Fibroblast of pulmonary artery (primary cell): ENCODE measurements around the gene BCL2L1.
A peak's percentile ranks its signal among the peaks of the same experiment; 100 is the strongest.
"Not testable (repeated sequence)": the region's sequence is repeated elsewhere in the genome, so short reads cannot be mapped to it uniquely, and the experiment has no call there.

ENCODE experiments used
- DNase-seq: peaks from one replicate; pipeline ENCODE4 v3.0.0-alpha.2; 2010; ENCODE audit warnings: low read depth
- H3K4me3 ChIP-seq: replicated peaks from 2 replicates; pipeline ENCODE4 v1.5.1; 2011; ENCODE audit warnings: low read depth, mild to moderate bottlenecking, control low read depth, low read length, moderate library complexity
- CTCF ChIP-seq: IDR thresholded peaks from 2 replicates; pipeline ENCODE4 v1.5.1; 2011; ENCODE audit warnings: mild to moderate bottlenecking, control low read depth, low read length, inconsistent platforms; ENCODE audit errors: missing control alignments

BCL2L1 gene

GRCh38 chr20:31653561-31653960 lies 69.1 kb downstream of the BCL2L1 start:
- no peak for DNase-seq
- no peak overlapping the region for H3K4me3 ChIP-seq
- TF ChIP-seq CTCF = no peak

- no peak overlapping the region for H3K4me3 ChIP-seq
- TF ChIP-seq CTCF = no peak
- DNase-seq = peak; percentile 64
These were observed 69.7 kb downstream of the BCL2L1 start for GRCh38 chr20:31652917-31653396.

DNA sequence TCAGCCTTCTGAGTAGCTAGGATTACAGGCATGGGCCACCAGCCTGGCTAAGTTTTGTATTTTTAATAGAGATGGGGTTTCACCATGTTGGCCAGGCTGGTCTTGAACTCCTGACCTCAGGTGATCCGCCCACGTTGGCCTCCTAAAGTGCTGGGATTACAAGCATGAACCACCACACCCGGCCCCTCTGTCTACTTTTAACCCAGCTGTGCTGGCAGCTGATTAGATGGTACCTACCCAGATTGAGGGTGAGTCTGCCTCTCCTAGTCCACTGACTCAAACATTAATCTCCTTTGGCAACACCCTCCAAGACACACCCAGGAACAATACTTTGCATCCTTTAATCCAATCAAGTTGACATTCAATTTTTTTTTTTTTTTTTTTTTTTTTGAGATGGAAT lies 74.6 kb downstream of the BCL2L1 start:
- DNase-seq, H3K4me3 ChIP-seq: not testable (repeated sequence)

DNA sequence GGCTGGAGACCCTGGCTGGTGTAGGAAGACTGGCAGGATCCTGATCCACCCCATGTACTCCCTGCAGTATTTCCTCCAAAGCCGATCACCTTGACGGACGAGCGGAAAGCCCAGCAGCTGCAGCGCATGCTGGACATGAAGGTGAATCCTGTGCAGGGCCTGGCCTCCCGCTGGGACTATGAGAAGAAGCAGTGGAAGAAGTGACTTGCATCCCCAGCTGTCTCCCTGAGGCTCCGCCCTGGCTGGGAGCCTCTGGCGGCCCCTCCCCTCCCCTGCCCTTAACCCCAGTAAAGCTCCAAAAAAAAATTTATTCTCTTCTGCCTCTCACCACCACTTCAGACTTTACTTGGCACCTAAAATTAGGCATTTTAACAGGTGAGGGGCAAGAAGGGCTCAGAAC lies 78.0 kb downstream of the BCL2L1 start:
- DNase-seq = no peak
- no peak overlapping the region for H3K4me3 ChIP-seq
- no peak for TF ChIP-seq CTCF

- no peak for DNase-seq
- no peak overlapping the region for H3K4me3 ChIP-seq
- no peak for TF ChIP-seq CTCF
These were observed 79.1 kb downstream of the BCL2L1 start for GRCh38 chr20:31643522-31643921.

DNA sequence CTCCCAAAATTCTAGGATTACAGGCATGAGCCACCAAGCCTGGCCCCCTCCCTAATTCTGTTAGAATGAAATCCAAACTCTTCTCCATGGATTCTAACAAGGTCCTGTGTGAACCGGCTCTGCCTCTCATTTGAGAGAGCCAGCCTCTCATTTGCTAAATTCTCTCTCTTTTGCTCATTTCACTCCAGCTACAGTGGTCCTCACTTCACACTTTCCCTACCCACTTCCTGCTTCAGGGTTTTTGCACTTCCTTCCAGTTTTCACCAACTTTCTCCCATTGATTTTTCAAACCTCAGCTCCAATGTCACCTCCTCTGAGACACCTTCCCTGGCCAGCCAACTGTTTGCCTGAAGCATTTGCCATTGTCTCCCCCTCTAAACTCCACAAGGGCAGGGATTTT lies 79.8 kb downstream of the BCL2L1 start:
- TF ChIP-seq CTCF = no peak
- DNase-seq = no peak
- H3K4me3 ChIP-seq = no peak overlapping the region

DNA sequence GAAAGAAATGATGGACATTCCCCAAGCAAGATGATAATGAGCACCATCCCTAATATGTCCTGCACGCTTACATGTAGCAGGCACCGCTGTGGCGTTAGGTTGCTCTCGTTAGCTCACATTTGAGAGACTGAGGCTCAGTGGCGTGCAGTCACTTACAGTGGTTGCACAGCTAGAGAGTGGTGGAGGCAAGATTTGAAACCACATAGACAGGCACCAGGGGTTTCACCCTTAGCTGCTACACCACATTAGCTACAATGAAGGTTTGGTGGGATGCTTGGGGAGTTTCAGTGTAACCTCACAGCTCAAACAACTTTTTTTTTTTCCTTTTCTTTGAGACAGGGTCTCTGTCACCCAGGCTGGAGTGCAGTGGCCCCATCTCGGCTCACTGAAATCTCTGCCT lies 81.3 kb downstream of the BCL2L1 start:
- no peak for TF ChIP-seq CTCF
- DNase-seq = no peak
- H3K4me3 ChIP-seq = no peak overlapping the region
